ENCODE results near the gene ING5.
A peak's percentile ranks its signal among the peaks of the same experiment; 100 is the strongest.

ING5 gene

GRCh38 chr2:241678784-241679540, 22.9 kb upstream of the ING5 start:
- no peak for DNase-seq (ENCODE audit: low read depth)
- H3K4me3 ChIP-seq (ENCODE audit: low read depth, low read length) = no peak overlapping the region
- no peak for TF ChIP-seq CTCF (IDR thresholded peaks at IDR 0.05; ENCODE audit: control insufficient read depth, extremely low read depth, insufficient read depth)

GRCh38 chr2:241680044-241680443, 21.8 kb upstream of the ING5 start:
- TF ChIP-seq CTCF (IDR thresholded peaks at IDR 0.05; ENCODE audit: control insufficient read depth, extremely low read depth, insufficient read depth) = no peak
- no peak overlapping the region for H3K4me3 ChIP-seq (ENCODE audit: low read depth, low read length)
- DNase-seq (ENCODE audit: low read depth) = no peak

- no peak for DNase-seq (ENCODE audit: low read depth)
- no peak overlapping the region for H3K4me3 ChIP-seq (ENCODE audit: low read depth, low read length)
- TF ChIP-seq CTCF (IDR thresholded peaks at IDR 0.05; ENCODE audit: control insufficient read depth, extremely low read depth, insufficient read depth) = no peak
These were observed 20.8 kb upstream of the ING5 start for GRCh38 chr2:241680827-241681599.

- peak overlapping the region; percentile 87 for H3K4me3 ChIP-seq (ENCODE audit: low read depth, low read length)
- no peak for DNase-seq (ENCODE audit: low read depth)
- no peak for TF ChIP-seq CTCF (IDR thresholded peaks at IDR 0.05; ENCODE audit: control insufficient read depth, extremely low read depth, insufficient read depth)
These were observed 15.6 kb upstream of the ING5 start for GRCh38 chr2:241686324-241686649.

GRCh38 chr2:241686650-241687425, 15.0 kb upstream of the ING5 start, which contains the start of gene DTYMK:
TSS of gene DTYMK (minus strand) at chr2:241686815. CDS start at chr2:241686783, 32 bp downstream.
- peak within 1 kb of the TSS; percentile 87 for H3K4me3 ChIP-seq (ENCODE audit: low read depth, low read length)
- TF ChIP-seq CTCF (IDR thresholded peaks at IDR 0.05; ENCODE audit: control insufficient read depth, extremely low read depth, insufficient read depth) = no peak
- peak; percentile 69 for DNase-seq (ENCODE audit: low read depth)

GRCh38 chr2:241689306-241689705, 12.5 kb upstream of the ING5 start:
- no peak for DNase-seq (ENCODE audit: low read depth)
- H3K4me3 ChIP-seq (ENCODE audit: low read depth, low read length) = no peak overlapping the region
- no peak for TF ChIP-seq CTCF (IDR thresholded peaks at IDR 0.05; ENCODE audit: control insufficient read depth, extremely low read depth, insufficient read depth)
